Osteoblast (primary cell): ENCODE results near the gene AMELY. TPM values are rescaled to one million over a fixed set of nuclear protein-coding genes. Genes with fewer than 3 reads are reported as not detected.
"Not testable (repeated sequence)": the region's sequence is repeated elsewhere in the genome, so short reads cannot be mapped to it uniquely, and the experiment has no call there.

Source experiments
- DNase-seq: peaks from one replicate; pipeline ENCODE4 v3.0.0; 2011; ENCODE audit warnings: low spot score, mixed read lengths; ENCODE audit not compliant: insufficient read length; ENCODE audit errors: missing footprints
- H2AFZ ChIP-seq: 2 replicates; pipeline ENCODE4 v1.6.0; 2011; ENCODE audit warnings: mild to moderate bottlenecking, low read length
- H3K27ac ChIP-seq: 2 replicates; pipeline ENCODE4 v1.5.1; 2011; ENCODE audit warnings: mild to moderate bottlenecking, low read depth, low read length, moderate library complexity
- H3K27me3 ChIP-seq: 2 replicates; pipeline ENCODE4 v1.6.0; 2012; ENCODE audit warnings: mild to moderate bottlenecking, control low read depth, inconsistent platforms, low read length, moderate library complexity; ENCODE audit not compliant: insufficient read depth
- H3K36me3 ChIP-seq: 2 replicates; pipeline ENCODE4 v1.5.1; 2011; ENCODE audit warnings: mild to moderate bottlenecking, low read length, control low read depth, moderate library complexity; ENCODE audit not compliant: insufficient read depth
- H3K4me1 ChIP-seq: 2 replicates; pipeline ENCODE4 v1.5.1; 2011; ENCODE audit warnings: mild to moderate bottlenecking, low read length, control low read depth, moderate library complexity; ENCODE audit not compliant: insufficient read depth
- H3K4me2 ChIP-seq: 2 replicates; pipeline ENCODE4 v1.6.0; 2011; ENCODE audit warnings: mild to moderate bottlenecking, low read length; ENCODE audit not compliant: insufficient read depth
- H3K4me3 ChIP-seq: fragments of 200-600 bp; sonication (generic); 3 replicates; pipeline ENCODE4 v1.5.1; 2012; ENCODE audit warnings: mild to moderate bottlenecking, low read length, inconsistent platforms; ENCODE audit not compliant: insufficient read depth
- H3K79me2 ChIP-seq: 2 replicates; pipeline ENCODE4 v1.6.0; 2012; ENCODE audit warnings: mild to moderate bottlenecking, low read length, control low read depth, inconsistent platforms; ENCODE audit not compliant: insufficient read depth
- H3K9me3 ChIP-seq: 2 replicates; pipeline ENCODE4 v1.5.1; 2011; ENCODE audit warnings: low read depth, low read length, control low read depth
- H4K20me1 ChIP-seq: 2 replicates; pipeline ENCODE4 v1.6.0; 2012; ENCODE audit warnings: mild to moderate bottlenecking, low read length, control low read depth; ENCODE audit not compliant: insufficient read depth
- total RNA-seq: library from RNA; depleted of rRNA; stranded (reverse); fragments of >200 nt; gene quantifications from 2 replicates; pipeline ENCODE4 v1.2.3, GENCODE V29; 2012
- TF ChIP-seq, protein P1 (sequence below): IDR thresholded peaks from 2 replicates; pipeline ENCODE4 v1.5.1; 2011; ENCODE audit warnings: mild to moderate bottlenecking, low read depth, low read length, moderate library complexity; ENCODE audit errors: extremely low read depth

Gene AMELY
- total RNA-seq, 1 donor: not detected

DNA sequence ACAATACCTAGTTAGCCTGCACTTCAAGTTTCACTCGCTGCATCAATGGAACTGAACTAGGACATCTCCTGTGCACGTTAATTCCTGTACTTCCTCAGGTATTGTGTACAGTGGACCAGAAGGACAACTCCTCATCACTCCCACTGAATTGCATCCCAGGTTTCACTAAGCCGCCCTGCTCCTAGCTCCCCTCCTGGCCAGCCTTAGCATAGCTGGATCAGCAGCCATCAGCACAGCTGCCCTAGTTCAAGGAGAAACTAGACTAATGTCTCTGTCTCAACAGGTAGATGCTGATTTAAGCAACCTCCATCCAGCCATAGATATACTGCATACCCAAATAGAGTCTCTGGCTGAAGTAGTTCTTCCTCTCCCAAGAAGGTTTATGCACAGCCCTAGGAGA lies 17.1 kb downstream of the AMELY start:
- Histone ChIP-seq H3K4me1 (no peaks in the 10 kb centered on the region), H3K4me3 (no peak overlapping the region), H2AFZ (no peak overlapping the region), H3K9me3 (no peaks in the 10 kb centered on the region), H3K4me2 (no peak overlapping the region), H3K27ac (no peak overlapping the region), H4K20me1 (no peaks in the 10 kb centered on the region), H3K79me2 (no peaks in the 10 kb centered on the region), H3K36me3 (no peaks in the 10 kb centered on the region), H3K27me3 (no peaks in the 10 kb centered on the region)
- TF ChIP-seq, protein P1, sequence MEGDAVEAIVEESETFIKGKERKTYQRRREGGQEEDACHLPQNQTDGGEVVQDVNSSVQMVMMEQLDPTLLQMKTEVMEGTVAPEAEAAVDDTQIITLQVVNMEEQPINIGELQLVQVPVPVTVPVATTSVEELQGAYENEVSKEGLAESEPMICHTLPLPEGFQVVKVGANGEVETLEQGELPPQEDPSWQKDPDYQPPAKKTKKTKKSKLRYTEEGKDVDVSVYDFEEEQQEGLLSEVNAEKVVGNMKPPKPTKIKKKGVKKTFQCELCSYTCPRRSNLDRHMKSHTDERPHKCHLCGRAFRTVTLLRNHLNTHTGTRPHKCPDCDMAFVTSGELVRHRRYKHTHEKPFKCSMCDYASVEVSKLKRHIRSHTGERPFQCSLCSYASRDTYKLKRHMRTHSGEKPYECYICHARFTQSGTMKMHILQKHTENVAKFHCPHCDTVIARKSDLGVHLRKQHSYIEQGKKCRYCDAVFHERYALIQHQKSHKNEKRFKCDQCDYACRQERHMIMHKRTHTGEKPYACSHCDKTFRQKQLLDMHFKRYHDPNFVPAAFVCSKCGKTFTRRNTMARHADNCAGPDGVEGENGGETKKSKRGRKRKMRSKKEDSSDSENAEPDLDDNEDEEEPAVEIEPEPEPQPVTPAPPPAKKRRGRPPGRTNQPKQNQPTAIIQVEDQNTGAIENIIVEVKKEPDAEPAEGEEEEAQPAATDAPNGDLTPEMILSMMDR: no peak
- no peak for DNase-seq

DNA sequence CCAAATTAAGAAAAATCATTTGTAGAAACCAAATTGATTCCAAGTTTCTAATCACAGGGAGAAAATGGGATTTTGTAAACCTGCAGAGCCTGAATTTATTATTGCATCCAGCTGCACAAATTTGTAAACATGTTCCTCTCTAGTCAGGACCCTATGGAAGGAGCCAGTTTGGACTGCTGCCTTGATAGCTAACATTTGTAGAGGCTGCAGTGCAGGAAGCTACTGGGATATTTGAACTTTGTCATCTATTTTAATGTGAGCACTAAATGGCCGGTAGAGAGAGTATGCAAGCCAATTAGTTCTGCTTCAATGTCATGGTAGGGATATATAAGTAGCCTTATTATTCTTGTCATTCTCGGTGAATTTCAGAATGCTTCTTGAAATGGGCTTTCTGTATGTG lies 62.2 kb downstream of the AMELY start:
- no peak overlapping the region for H2AFZ ChIP-seq
- no peaks in the 10 kb centered on the region for H3K4me1 ChIP-seq
- no peak overlapping the region for H3K4me2 ChIP-seq
- no peak for DNase-seq
- H3K36me3 ChIP-seq: no peaks in the 10 kb centered on the region
- H3K27ac ChIP-seq: no peak overlapping the region
- H3K27me3 ChIP-seq: no peaks in the 10 kb centered on the region
- no peaks in the 10 kb centered on the region for H3K79me2 ChIP-seq
- H3K9me3 ChIP-seq: no peaks in the 10 kb centered on the region
- H4K20me1 ChIP-seq: no peaks in the 10 kb centered on the region
- TF ChIP-seq, protein P1: no peak
- no peak overlapping the region for H3K4me3 ChIP-seq

- not testable (repeated sequence) for H3K4me2 ChIP-seq, H3K4me3 ChIP-seq
These were observed 68.9 kb downstream of the AMELY start for GRCh38 chrY:6842650-6843049.

More at GRCh38 chrY:6842650-6843049, 68.9 kb downstream of the AMELY start:
- H4K20me1 ChIP-seq, H3K27ac ChIP-seq, H3K36me3 ChIP-seq, DNase-seq, H3K4me1 ChIP-seq, H2AFZ ChIP-seq, H3K9me3 ChIP-seq, H3K27me3 ChIP-seq, H3K79me2 ChIP-seq: not testable (repeated sequence)

Other genes with a start within 250 kb of the AMELY start
- gene TBL1Y, start 1.1 kb downstream of the AMELY start, total RNA-seq: not detected in 2 replicates